Measurements from ENCODE around the gene TRERF1.

DNA sequence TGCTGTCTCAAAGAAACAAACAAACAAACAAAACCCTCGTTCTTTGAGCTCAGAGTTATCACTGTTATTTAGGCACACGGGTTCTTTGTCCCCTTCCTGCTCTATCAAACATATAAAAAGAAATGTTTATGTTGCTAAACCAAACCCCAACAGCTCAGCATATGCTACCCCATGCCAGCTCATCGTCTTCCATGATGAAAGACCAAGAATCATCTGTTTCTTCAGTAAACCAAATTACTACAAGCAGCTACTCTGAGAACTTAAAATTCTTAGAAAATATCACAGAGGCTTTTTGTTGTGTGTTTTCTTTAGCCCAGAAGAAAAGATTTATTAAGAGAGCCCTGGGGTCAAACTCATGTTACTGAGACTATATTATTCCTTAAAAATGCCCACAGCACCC lies 4.7 kb downstream of the TRERF1 start:
- TF ChIP-seq POLR2A (IDR thresholded peaks at IDR 0.05; ENCODE audit: low read depth, low read length), result no peak
- TF ChIP-seq POLR2AphosphoS5 (IDR thresholded peaks at IDR 0.05; ENCODE audit: low read depth, low read length), result no peak
